ENCODE results near the gene AIRE.
"Not testable (repeated sequence)": the region's sequence is repeated elsewhere in the genome, so short reads cannot be mapped to it uniquely, and the experiment has no call there.

AIRE gene

DNA sequence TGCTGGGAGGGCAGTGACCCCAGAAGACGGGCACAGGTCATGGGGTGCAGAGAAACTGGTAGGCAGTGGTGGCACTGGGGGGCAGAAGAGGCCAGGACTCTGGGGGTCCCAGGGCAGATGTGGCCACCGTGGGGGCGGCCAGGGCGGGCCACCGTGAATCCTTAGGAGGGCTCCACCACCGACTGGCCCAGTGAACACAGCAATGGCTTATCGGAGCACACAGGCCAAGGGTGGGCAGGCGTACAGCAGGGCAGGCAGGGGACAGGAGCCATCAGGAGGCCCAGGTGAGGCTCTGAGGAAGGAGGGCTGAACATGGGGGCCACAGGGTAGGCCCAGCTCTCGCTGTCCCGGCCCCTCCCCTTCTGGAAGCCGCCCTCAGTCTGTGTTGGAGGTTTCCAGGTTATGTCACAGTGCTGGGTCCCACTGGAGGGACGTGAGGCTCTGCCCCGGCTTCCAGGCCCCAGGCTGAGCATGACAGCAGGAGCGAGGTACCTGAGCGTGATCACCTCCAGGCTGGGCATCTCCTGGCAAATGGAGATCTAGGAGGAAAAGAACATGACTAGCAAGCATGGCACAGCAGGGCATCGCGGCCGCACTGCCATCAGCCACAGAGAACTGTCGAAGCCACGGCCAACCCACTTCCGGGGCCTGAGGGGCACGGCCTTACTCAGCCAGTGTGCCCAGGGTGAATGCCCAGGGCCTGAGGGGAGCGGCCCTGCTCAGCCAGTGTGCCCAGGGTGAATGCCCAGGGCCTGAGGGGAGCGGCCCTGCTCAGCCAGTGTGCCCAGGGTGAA lies 49.8 kb downstream of the AIRE start:
- H3K4me3 ChIP-seq (ENCODE audit: low read depth, low read length), result no peak overlapping the region
- DNase-seq (ENCODE audit: low read depth), result no peak
- TF ChIP-seq, protein P1, sequence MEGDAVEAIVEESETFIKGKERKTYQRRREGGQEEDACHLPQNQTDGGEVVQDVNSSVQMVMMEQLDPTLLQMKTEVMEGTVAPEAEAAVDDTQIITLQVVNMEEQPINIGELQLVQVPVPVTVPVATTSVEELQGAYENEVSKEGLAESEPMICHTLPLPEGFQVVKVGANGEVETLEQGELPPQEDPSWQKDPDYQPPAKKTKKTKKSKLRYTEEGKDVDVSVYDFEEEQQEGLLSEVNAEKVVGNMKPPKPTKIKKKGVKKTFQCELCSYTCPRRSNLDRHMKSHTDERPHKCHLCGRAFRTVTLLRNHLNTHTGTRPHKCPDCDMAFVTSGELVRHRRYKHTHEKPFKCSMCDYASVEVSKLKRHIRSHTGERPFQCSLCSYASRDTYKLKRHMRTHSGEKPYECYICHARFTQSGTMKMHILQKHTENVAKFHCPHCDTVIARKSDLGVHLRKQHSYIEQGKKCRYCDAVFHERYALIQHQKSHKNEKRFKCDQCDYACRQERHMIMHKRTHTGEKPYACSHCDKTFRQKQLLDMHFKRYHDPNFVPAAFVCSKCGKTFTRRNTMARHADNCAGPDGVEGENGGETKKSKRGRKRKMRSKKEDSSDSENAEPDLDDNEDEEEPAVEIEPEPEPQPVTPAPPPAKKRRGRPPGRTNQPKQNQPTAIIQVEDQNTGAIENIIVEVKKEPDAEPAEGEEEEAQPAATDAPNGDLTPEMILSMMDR (IDR thresholded peaks at IDR 0.05; ENCODE audit: insufficient read depth, low read depth, low read length, missing control alignments), result no peak

GRCh38 chr21:44337449-44337848 lies 51.8 kb downstream of the AIRE start:
- no peak for DNase-seq (ENCODE audit: low read depth)
- H3K4me3 ChIP-seq (ENCODE audit: low read depth, low read length), result no peak overlapping the region
- TF ChIP-seq, protein P1 (IDR thresholded peaks at IDR 0.05; ENCODE audit: insufficient read depth, low read depth, low read length, missing control alignments), result no peak

DNA sequence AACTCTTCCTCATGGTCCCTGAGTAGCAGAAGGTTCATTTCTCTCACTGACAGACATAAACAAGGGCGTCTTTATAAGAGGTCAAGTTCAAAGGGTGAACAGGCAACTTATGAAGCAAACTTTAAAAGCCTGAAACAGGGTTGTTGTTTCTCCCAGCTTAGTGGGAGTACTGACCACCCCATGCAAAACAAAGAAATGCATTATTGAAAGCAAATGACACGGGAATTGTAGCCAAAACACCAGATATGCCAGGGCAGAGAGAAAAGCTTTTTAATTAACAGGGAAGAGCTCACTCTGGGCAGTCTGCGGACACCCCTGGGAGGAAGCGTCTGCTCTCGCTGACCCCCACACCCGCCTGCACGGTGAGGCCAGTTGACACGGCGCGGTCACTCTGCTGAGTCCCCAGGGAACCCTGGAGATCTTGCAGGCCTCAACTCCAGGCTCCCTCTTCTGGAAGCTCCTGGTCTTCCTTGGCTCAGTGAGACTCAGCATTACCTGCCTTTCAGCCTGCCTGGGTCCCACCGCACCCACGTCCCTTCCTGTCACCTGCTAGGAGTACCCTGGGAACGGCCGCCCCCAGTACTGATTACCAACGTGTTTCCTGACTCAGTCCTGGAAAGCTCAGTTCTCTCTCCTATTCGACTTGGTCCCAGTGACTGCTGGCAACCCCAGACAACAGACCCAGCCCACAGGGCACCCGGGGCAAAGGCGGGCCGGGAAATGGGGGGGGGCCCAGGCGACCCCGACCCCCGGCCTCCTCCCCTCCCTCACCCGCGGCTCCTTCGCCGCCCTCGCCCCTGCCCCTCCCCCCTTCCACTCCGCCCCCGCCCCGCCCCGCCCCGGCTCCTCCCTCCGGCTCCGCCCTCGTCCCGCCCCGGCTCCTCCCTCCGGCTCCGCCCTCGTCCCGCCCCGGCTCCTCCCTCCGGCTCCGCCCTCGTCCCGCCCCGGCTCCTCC lies 52.5 kb downstream of the AIRE start:
- TF ChIP-seq, protein P1 (IDR thresholded peaks at IDR 0.05; ENCODE audit: insufficient read depth, low read depth, low read length, missing control alignments), result no peak
- DNase-seq (ENCODE audit: low read depth), result peak; percentile 49

GRCh38 chr21:44338971-44339910 lies 53.6 kb downstream of the AIRE start, which contains the start of gene CFAP410:
Gene CFAP410, minus strand, starts transcription at chr21:44339390. Its CDS starts 196 bp downstream, at chr21:44339194.
- peak; percentile 98 for DNase-seq (ENCODE audit: low read depth)
- TF ChIP-seq, protein P1 (IDR thresholded peaks at IDR 0.05; ENCODE audit: insufficient read depth, low read depth, low read length, missing control alignments), result no peak
- H3K4me3 ChIP-seq (ENCODE audit: low read depth, low read length), result peak within 1 kb of the TSS; percentile 90

More for the DNA sequence above, 52.5 kb downstream of the AIRE start:
- peak overlapping the region; percentile 24; the same call in 1 of the 2 replicates for H3K4me3 ChIP-seq (ENCODE audit: low read depth, low read length)

DNA sequence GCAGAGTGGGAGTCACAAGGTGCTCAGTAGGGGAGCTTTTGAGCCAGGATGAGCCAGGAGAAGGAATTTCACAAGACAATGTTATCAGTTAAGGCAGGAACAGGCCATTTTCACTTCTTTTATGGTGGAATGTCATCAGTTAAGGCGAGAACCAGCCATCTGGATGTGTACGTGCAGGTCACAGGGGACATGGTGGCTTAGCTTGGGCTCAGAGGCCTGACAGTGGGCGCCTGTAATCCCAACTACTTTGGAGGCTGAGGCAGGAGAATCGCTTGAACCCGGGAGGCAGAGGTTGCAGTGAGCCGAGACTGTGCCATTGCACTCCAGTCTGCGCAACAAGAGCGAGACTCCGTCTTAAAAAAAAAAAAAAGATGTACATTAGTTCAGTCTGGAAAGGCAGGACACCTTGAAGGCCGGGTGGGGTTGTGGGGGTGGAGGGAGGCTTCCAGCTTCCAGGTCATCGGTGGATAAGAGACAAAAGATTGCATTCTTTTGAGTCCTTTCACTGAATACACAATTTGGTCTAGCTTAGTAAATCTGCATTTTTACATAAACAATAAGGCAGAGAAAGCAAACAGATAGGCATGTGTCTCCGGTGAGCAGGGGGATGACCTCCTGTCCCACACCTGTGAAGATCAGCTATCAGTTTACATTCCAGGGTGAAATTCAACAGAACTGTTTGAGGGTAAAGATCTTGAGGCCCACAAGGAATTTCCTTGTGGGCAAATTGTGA lies 56.2 kb downstream of the AIRE start:
- not testable (repeated sequence) for H3K4me3 ChIP-seq (ENCODE audit: low read depth, low read length); DNase-seq (ENCODE audit: low read depth)

- not testable (repeated sequence) for DNase-seq (ENCODE audit: low read depth); H3K4me3 ChIP-seq (ENCODE audit: low read depth, low read length)
These were observed 57.3 kb downstream of the AIRE start for GRCh38 chr21:44342981-44343380.
